ENCODE measurements around the gene TAF5. TPM values are rescaled to one million over a fixed set of nuclear protein-coding genes. Genes with fewer than 3 reads are reported as not detected.

TAF5 gene
- total RNA-seq, 1 donor from 2014 or later: 10.7 TPM

DNA sequence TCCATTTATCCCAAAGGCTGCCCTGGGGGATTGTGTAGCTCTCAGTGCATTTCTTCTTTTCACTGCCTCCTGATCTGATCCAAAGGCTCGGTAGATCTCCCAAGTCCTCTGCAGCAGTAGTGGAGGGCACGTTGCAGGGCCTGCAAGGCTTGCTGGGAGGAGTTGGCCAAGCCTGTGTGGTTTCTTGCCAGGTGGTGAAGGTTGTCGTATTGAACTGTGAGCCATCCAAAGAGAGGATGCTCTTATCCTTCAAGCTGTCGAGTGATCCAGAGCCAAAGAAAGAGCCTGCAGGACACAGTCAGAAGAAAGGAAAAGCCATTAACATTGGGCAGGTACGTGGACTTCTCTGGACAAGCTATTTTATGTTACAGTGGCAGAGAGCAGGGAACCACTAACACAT, 49.8 kb downstream of the TAF5 start:
- no peak for DNase-seq (ENCODE audit: low spot score)
- H3K9me3 Mint-ChIP-seq: no peaks in the 10 kb centered on the region
- peaks cover 89% of the 10 kb centered on the region for H3K36me3 Mint-ChIP-seq (ENCODE audit: low read depth)
- no peak overlapping the region for H3K27ac Mint-ChIP-seq
- H3K27me3 Mint-ChIP-seq (ENCODE audit: low read depth): no peaks in the 10 kb centered on the region
- H3K4me1 Mint-ChIP-seq (ENCODE audit: low read depth): no peaks in the 10 kb centered on the region
- no peak overlapping the region for H3K4me3 Mint-ChIP-seq (ENCODE audit: low read depth)
- intact Hi-C loops (cut with micrococcal nuclease): no loop called here

DNA sequence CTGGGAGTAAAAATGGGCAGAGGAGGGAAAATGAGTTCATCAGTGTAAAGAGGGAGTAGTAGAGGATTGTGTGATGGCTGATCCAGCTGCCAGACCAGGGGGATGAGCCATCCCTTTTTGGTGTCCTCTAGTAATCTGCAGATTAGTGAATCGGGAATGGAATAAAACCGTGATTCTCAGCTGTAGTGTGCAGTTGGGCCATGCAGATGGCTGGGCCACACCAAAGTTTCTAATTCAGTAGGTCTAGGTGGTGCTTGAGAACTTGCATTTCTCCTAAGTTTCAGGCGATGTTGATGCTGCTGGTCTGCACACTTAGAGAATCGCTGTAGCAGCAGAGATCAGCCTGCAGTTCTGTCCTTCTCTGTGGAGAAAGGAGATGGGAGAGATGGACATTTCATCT, 51.3 kb downstream of the TAF5 start:
- intact Hi-C loops (cut with micrococcal nuclease): no loop called here
- H3K27ac Mint-ChIP-seq: no peak overlapping the region
- peaks cover 89% of the 10 kb centered on the region for H3K36me3 Mint-ChIP-seq (ENCODE audit: low read depth)
- DNase-seq (ENCODE audit: low spot score): no peak
- H3K4me3 Mint-ChIP-seq (ENCODE audit: low read depth): no peak overlapping the region
- no peaks in the 10 kb centered on the region for H3K27me3 Mint-ChIP-seq (ENCODE audit: low read depth)
- no peaks in the 10 kb centered on the region for H3K4me1 Mint-ChIP-seq (ENCODE audit: low read depth)
- no peaks in the 10 kb centered on the region for H3K9me3 Mint-ChIP-seq

DNA sequence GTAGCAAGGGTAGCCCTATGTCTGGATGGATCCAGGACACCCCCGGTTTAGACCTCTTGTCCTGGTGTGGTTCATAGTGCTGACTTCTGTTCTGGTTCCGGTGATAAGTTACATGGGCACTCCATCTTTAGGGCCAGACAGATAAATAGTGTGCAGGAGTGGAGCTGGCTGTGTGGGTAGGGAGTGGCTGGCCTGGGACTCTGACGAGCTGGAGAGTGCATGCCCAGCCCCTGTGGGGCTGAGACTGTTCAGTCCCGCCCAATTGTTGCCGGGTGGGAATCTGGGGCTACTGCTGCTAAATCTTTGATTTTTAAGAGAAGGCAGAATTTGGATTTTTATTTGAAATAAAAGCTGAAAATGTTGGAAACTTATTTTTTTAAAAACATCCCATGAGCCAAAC, 56.0 kb downstream of the TAF5 start:
- DNase-seq (ENCODE audit: low spot score): no peak
- H3K27me3 Mint-ChIP-seq (ENCODE audit: low read depth): no peaks in the 10 kb centered on the region
- H3K4me3 Mint-ChIP-seq (ENCODE audit: low read depth): no peak overlapping the region
- peaks cover 92% of the 10 kb centered on the region for H3K36me3 Mint-ChIP-seq (ENCODE audit: low read depth)
- H3K4me1 Mint-ChIP-seq (ENCODE audit: low read depth): peaks cover 10% of the 10 kb centered on the region
- no peak overlapping the region for H3K27ac Mint-ChIP-seq
- no peaks in the 10 kb centered on the region for H3K9me3 Mint-ChIP-seq
- intact Hi-C loops (cut with micrococcal nuclease): no loop called here

DNA sequence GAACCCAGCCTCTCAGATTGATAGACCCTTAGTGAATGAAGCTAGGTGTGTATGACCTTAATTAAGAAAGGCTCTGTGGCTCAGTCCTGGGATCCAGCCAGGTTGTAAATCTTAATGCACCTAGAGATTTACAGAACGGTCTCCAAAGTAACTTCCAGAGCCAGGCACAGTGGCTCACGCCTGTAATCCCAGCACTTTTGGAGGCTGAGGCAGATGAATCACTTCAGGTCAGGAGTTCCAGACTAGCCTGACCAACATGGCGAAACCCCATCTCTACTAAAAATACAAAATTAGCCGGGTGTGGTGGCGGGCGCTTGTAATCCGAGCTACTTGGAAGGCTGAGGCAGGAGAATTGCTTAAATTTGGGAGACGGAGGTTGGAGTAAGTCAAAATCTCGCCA, 60.1 kb downstream of the TAF5 start:
- Mint-ChIP-seq H3K36me3 (ENCODE audit: low read depth) (peaks cover 97% of the 10 kb centered on the region), H3K27ac (no peak overlapping the region), H3K27me3 (ENCODE audit: low read depth) (no peaks in the 10 kb centered on the region), H3K9me3 (no peaks in the 10 kb centered on the region), H3K4me1 (ENCODE audit: low read depth) (peaks cover 43% of the 10 kb centered on the region), H3K4me3 (ENCODE audit: low read depth) (no peak overlapping the region)
- no peak for DNase-seq (ENCODE audit: low spot score)
- intact Hi-C loops (cut with micrococcal nuclease): no loop called here

DNA sequence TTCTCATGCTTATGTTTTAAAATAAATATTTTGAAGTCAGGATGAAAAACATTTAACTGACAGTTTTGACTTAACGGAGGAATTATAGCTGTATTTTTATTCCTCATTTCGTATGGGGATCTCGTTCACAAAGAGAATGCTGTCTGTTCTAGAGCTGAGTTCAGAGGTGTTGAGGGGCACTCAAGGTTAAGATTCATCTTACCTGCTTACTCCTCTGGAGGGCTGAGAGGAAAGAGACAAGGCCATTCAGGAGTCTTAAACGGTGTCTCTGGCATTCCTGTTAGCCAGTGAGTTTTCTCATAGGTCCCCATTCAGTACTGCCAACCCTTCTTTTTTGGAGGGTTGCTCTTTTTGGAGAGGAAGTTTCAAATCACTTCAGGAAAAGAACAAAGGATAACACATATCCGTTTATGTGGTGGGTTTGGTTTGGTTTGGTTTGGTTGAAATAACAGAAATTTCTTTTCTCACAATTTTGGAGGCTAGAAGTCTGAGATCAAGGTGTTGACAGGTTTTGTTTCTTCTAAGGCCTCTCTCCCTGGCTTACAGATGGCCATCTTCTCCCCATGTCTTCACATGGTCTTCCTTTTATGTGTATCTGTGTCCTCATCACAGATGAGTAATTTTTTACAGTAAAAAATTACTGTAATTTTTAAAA, 61.3 kb downstream of the TAF5 start:
- intact Hi-C loops (cut with micrococcal nuclease): no loop called here
- peaks cover 43% of the 10 kb centered on the region for H3K4me1 Mint-ChIP-seq (ENCODE audit: low read depth)
- no peaks in the 10 kb centered on the region for H3K9me3 Mint-ChIP-seq
- no peak overlapping the region for H3K4me3 Mint-ChIP-seq (ENCODE audit: low read depth)
- no peak for DNase-seq (ENCODE audit: low spot score)
- H3K27ac Mint-ChIP-seq: peak overlapping the region; percentile 66
- H3K27me3 Mint-ChIP-seq (ENCODE audit: low read depth): no peaks in the 10 kb centered on the region
- H3K36me3 Mint-ChIP-seq (ENCODE audit: low read depth): peaks cover 95% of the 10 kb centered on the region

DNA sequence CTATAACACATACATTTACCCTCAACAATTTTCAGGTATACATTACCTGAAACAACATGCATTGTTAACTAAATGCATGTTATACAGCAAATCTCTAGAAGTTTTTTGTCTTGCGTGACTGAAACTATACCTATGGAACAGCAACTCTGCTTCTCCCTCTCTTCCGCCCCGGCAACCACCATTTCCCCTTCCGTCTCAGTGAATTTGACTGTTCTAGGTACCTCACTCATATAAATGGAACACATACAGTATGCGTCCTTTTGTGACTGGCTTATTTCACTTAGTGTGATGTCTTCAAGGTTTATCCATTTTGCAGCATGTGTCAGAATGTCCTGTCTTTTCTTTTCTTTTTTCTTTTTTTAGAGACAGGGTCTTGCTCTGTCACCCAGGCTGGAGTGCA, 61.9 kb downstream of the TAF5 start:
- DNase-seq (ENCODE audit: low spot score): peak; percentile 19
- Mint-ChIP-seq H3K27ac (peak overlapping the region; percentile 78), H3K4me1 (ENCODE audit: low read depth) (peaks cover 43% of the 10 kb centered on the region)

DNA sequence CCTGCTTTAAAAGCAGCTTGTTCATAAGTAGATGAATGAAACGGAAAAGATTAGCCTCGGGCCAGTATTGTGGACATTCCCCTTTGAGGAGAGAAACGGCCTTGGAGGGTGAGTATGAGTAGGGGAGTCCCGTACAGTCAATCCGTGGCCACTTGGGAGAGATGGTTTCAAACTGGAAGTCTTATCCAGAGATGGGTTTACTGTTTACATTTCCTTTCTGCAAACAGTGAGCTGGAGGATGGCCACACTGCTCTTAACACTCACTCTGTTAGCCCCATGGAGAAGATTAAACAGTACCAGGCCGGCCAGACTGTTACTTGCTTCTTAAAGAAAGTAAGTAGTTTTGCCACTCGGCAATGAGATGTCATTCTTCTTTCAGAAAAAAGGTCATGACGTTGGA, 64.1 kb downstream of the TAF5 start:
- intact Hi-C loops (cut with micrococcal nuclease): no loop called here
- Mint-ChIP-seq H3K4me1 (ENCODE audit: low read depth) (peaks cover 41% of the 10 kb centered on the region), H3K27me3 (ENCODE audit: low read depth) (no peaks in the 10 kb centered on the region), H3K9me3 (no peaks in the 10 kb centered on the region), H3K27ac (no peak overlapping the region), H3K36me3 (ENCODE audit: low read depth) (peaks cover 93% of the 10 kb centered on the region), H3K4me3 (ENCODE audit: low read depth) (no peak overlapping the region)
- no peak for DNase-seq (ENCODE audit: low spot score)

More for the DNA sequence above, 61.9 kb downstream of the TAF5 start:
- Mint-ChIP-seq H3K36me3 (ENCODE audit: low read depth) (peaks cover 94% of the 10 kb centered on the region), H3K4me3 (ENCODE audit: low read depth) (peak overlapping the region; percentile 35), H3K27me3 (ENCODE audit: low read depth) (no peaks in the 10 kb centered on the region), H3K9me3 (no peaks in the 10 kb centered on the region)
- intact Hi-C loops (cut with micrococcal nuclease): no loop called here

DNA sequence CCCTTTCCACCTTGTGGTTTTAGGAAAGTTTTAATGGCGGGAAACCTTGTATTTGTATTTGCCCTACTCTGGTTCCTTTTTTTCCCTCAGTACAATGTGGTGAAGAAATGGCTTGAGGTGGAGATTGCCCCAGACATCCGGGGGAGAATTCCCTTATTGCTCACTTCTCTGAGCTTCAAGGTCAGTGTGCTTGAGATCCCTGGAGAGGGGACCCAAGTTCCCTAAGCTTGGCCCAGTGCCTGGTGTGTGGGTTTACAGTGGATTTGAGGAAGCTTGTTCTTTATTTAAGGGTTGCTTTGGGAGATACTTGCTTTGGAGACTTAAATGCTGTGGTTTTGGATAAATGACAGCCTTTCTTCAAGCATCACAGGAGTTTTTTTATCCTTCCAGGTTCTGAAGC, 66.1 kb downstream of the TAF5 start:
- peaks cover 31% of the 10 kb centered on the region for H3K4me1 Mint-ChIP-seq (ENCODE audit: low read depth)
- no peaks in the 10 kb centered on the region for H3K27me3 Mint-ChIP-seq (ENCODE audit: low read depth)
- peaks cover 90% of the 10 kb centered on the region for H3K36me3 Mint-ChIP-seq (ENCODE audit: low read depth)
- DNase-seq (ENCODE audit: low spot score): no peak
- H3K9me3 Mint-ChIP-seq: no peaks in the 10 kb centered on the region
- H3K27ac Mint-ChIP-seq: no peak overlapping the region
- no peak overlapping the region for H3K4me3 Mint-ChIP-seq (ENCODE audit: low read depth)
- intact Hi-C loops (cut with micrococcal nuclease): no loop called here

Other genes with a start within 250 kb of the TAF5 start
- 58.1 and 60.6 TPM in 2 replicates for gene NT5C2, start 174.7 kb upstream of the TAF5 start, total RNA-seq
- gene RPEL1, start 122.1 kb upstream of the TAF5 start, total RNA-seq: not detected in 2 replicates
- 0.78 and 0.87 TPM in 2 replicates for gene INA, start 90.8 kb upstream of the TAF5 start, total RNA-seq
- 16.8 and 17.7 TPM in 2 replicates for gene PCGF6, start 16.8 kb upstream of the TAF5 start, total RNA-seq
- gene ATP5MK, start 28.5 kb downstream of the TAF5 start, total RNA-seq: 476 and 483 TPM in 2 replicates
- gene PDCD11, start 28.6 kb downstream of the TAF5 start, total RNA-seq: 79.4 and 81.6 TPM in 2 replicates
- gene CALHM2, start 84.4 kb downstream of the TAF5 start, total RNA-seq: 20.3 and 21.1 TPM in 2 replicates
- gene CALHM1, start 90.9 kb downstream of the TAF5 start, total RNA-seq: 0.09 TPM in 1 of 2 replicates, not detected in the other
- not detected in 2 replicates for gene CALHM3, start 111.3 kb downstream of the TAF5 start, total RNA-seq
- gene NEURL1, start 125.7 kb downstream of the TAF5 start, total RNA-seq: 1.7 and 2.2 TPM in 2 replicates